Thyroid gland (tissue), 4 donors: ENCODE data around the gene RFTN2.

Source experiments
- POLR2A ChIP-seq, 2 donors: fragments of 450-650 bp; IDR thresholded peaks; one replicate each; pipeline ENCODE4 v1.6.1; 2017; ENCODE audit warnings: antibody characterized with exemption in 2 of 2, mild to moderate bottlenecking in 2 of 2, moderate library complexity in 1 of 2
- TF ChIP-seq, protein P1 (sequence below), 6 experiments: fragments of 200-600 bp in 3 of 6; fragments of 450-650 bp in 3 of 6; sonication (generic) in 3 of 6; IDR thresholded peaks; one replicate each; pipeline ENCODE4 v1.5.1; 2016 to 2019; ENCODE audit warnings: antibody characterized with exemption in 6 of 6, mild to moderate bottlenecking in 2 of 6, inconsistent platforms in 1 of 6, moderate library complexity in 1 of 6

- TF ChIP-seq POLR2A (IDR thresholded peaks at IDR 0.05), result no peak
- TF ChIP-seq, protein P1, sequence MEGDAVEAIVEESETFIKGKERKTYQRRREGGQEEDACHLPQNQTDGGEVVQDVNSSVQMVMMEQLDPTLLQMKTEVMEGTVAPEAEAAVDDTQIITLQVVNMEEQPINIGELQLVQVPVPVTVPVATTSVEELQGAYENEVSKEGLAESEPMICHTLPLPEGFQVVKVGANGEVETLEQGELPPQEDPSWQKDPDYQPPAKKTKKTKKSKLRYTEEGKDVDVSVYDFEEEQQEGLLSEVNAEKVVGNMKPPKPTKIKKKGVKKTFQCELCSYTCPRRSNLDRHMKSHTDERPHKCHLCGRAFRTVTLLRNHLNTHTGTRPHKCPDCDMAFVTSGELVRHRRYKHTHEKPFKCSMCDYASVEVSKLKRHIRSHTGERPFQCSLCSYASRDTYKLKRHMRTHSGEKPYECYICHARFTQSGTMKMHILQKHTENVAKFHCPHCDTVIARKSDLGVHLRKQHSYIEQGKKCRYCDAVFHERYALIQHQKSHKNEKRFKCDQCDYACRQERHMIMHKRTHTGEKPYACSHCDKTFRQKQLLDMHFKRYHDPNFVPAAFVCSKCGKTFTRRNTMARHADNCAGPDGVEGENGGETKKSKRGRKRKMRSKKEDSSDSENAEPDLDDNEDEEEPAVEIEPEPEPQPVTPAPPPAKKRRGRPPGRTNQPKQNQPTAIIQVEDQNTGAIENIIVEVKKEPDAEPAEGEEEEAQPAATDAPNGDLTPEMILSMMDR (IDR thresholded peaks at IDR 0.05), result no peak
These were observed 1.8 kb downstream of the RFTN2 start for GRCh38 chr2:197673606-197674005.
